KG1 (cell line): ENCODE data around the gene LYPD6B.

Experiments used
- DNase-seq: peaks from one replicate; lab custom pipeline; 2025; lab: John Stamatoyannopoulos, UW

The LYPD6B gene

DNA sequence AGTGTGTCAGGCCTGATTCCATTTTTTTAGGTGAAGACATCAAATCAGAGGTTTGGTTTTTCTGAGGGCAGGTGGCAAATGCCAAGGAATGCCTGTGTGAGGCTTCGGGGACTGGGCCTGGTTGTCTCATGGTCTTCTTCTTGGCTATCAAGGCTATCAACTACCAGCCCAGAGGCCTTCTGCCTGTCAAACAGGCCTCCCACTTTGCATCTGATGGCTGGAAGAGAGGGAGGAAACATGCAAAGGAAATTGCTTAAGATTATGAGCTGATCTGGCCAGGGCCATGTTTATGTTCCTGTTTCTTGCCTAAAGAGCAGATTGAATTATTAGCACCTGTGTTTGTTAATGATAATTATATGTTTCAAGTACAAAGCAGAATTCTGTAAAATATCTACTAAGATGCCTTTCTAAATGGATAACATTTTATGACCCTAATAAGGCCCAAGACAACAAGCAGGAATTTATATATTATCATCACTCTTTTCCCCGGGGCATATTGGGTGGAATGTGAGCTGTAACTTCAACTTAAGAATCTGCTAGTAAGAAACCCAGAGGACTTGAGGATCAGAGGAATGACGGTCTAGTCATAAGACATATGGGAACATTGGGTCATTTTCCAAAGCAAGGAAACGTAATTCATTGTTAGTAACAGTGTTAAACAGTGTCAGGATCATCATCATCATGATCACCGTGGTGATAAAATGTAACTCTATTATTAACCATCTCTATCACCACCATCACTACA, 123.2 kb downstream of the LYPD6B start:
- no peak for DNase-seq

DNA sequence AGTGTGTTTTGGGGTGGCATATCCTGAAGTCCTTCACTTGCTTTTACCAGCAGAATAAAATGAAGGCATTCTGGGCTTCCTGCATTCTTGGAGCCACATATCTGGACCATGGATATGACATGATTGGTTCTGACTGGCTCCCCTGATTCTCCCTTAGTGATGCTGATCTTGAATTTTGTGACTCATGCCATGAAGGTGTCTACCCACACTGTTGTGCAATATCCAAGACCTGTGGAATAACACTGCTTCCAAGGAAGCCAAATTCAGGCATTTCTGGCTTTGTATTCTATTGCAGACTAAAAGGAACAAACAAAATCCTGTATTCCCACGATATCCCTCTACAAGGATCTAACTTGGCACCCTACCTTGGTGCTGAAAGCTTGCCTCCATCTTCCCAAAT, 125.8 kb downstream of the LYPD6B start:
- no peak for DNase-seq

DNA sequence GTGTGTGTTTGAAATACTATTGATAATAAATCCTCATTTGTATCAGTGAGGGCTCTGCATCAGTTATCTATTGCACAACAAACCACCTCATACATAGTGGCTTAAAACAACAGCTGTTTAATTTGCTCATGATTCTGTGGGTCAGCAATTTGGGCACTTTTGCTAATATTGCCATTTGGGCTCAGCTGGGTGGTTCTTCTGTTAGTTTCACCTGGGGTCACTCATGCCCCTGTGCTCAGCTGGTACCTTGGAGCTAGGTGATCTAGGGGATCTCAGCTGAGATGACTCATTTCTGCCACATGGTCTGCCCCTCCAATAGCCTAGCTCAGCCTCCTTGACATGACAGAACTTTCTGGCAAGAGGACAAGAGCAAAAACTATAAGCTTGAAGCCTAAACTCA, 126.3 kb downstream of the LYPD6B start:
- DNase-seq = no peak

DNA sequence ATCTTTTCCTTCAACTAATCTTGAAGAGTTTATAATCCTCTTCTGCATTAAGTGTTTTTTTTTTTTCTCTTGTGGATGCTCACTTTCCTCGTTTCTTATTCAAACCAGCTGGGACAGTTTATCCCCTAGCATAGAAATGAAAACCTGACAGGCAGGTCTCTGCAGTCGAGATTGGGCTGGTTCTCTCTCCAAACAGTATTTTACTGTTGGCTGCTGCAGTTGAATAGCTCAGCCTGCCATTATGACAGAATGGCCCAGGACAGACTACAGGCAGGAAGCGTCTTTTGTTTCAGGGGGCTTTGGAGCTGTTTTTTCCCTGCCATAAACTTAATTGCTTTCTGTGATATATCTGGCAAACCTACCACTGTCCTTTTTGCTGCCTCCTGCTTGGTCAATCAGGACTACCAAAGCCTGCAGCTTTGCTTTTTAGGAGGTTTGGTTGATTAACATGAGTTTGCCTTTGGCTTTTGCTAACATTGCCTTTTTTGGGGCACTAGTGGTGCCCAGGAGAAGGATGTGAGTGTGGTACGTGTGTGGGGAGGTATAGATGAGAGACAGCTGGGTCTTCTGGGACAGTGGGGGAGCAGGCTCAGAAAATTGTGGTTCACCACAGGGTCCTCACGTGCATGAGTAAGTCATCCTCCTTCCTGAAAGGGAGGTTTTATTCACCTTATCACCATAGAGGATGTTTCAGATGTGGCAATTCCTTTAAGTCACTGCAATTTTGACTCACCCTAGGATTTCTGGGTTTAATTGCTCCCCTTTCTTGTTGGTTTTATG, 128.7 kb downstream of the LYPD6B start:
- no peak for DNase-seq

DNA sequence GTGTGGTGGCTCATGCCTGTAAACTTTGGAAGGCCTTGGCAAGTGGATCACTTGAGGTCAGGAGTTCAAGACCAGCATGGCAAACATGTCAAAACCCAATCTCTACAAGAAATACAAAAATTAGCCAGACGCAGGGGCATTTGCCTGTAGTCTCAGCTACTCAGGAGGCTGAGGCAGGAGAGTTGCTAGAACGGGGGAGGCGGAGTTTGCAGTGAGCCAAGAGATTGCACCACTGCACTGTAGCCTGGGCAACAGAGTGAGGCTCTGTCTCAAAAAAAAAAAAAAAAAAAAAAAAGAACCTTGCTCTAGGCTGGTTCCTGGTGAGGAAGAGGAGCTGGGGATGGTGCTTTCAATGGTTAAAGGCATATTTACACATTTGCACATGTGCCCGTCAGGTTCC, 129.4 kb downstream of the LYPD6B start:
- no peak for DNase-seq

DNA sequence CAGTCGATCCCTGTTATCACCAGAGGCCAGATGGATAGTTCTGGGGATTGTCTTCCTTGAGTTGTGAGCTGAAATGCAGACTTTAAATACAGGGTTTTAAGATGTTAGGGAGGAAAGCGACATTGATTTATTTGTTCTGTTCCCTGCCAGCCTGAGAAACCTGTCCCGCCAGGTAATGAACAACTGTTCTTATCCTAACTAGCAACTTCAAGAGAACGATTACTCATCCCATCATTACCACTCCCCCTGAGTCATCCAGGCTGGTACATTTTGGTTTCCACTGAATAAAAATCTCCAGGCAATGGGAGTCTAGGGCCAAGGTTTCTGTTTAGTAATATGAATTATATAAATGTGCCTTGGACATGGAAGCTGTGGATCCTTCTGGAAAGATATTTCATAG, 131.2 kb downstream of the LYPD6B start:
- no peak for DNase-seq

DNA sequence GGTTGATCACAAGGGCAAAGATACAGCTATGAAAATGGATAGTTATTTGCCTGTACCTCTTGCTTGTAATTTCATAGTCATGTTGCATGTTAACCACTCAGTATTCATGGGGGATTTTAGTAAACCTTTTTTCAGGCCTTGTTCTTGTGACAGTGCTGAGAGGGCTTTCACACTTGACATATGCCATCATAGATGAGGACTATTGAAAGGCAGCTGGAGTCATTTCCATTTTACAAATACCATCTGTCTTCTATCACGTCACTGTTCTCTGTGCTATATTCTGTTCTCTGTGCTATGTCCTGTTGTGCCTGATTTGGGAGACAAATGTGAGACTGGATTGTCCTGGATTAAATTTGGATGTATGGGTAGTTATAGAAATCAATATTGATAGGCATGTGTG, 131.7 kb downstream of the LYPD6B start:
- DNase-seq = no peak

DNA sequence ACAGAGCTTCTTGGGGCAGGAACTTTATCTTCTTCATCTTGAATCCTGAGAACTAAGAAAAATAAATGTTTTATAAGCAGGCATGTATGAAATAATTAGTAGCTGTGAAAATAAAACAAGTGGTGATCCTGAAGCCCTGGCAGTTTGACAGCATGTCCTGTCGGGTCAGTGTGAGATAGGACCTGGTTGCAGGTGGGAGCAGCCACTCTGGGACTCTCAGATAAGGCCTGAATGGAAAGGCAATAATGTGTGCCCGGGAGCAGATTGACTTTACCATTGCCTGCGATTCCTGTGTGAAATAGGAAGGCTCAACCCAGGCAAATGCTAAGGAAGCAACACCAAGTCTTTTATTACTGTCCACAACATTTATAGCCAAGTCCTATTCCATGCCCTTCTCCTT, 132.4 kb downstream of the LYPD6B start:
- no peak for DNase-seq

DNA sequence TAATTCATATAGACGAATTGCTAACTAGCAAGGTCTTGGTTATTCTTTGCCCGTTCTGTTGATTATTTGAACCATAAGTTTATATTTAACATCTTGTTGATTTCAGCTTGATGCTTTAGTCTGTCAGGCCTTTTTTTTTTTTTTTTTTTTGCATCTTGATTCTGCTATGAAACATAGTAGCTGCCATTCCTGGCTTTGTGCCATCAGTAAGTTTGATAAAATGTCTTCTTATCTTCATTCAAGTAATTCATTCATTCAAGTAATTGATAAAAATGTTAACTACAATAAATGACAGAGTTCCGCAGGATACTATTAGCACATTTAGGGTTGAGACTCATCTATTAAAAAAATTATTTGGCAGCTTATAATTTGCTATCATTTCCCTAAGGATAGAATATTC, 134.7 kb downstream of the LYPD6B start:
- DNase-seq = no peak

DNA sequence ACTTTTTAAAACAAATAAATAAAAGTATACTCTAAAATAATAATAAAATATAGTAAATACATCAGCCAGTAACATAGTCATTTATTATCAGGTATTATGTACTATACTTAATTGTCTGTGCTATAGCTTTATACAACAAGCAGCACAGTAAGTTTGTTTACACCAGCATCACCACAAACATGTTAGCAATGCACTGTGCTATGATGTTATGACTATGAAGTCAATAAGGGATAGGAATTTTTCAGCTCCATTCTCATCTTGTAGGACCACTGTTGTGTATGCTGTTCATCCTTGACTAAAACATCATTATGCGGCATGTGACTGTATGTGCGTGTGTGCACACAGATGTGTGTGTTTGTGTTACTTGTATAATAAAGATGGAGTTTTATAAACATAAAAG, 137.5 kb downstream of the LYPD6B start:
- no peak for DNase-seq

DNA sequence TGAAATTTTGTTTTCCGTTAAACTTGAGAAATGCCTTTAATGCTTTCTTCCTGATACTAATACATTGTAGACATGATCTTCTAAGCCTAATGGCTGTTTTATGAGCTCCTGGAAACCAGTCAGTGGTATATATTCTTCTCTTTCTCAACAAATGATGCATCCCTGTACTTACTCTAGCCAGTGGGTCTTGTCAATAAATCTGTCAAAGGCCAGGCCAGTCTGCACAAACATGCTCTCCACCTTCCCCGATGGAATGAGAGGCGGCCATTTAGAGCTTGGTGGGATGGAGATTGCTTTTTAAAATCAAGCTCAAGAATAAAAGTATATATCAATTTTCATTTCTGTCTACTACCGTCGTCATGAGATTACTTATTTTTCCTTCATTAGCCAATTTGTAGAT, 140.1 kb downstream of the LYPD6B start:
- DNase-seq = no peak

DNA sequence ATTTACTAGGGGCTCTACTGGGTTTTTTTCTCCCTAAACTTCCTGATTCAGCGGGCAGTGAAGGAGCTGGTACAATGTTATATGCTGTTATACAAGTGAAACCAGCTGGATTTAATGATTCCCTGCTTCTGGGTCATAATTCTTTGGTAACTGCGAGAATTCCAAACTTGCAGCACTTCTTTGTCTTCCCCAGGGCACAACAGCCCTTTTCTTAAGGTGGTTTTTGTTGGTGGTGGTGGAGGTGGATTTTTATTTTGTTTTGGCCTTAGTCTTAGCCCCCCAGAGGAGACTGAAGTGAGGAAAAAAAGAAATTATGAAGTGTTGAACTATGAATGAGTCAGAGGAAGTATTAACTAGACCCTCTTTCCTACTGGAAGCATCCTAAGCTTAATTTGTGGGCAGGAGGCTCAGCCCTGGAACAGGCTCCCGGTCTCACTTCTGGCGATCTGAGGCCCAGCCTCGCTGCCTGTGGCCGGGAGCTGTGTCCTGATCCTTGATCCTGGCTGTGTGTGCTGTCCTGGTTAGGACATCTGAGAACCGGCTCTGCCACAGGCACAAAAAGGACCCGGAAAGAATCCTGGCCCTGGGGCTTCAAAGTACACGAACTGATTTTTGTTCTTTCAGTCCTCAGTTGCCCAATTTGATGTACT, 141.9 kb downstream of the LYPD6B start:
- DNase-seq = no peak

DNA sequence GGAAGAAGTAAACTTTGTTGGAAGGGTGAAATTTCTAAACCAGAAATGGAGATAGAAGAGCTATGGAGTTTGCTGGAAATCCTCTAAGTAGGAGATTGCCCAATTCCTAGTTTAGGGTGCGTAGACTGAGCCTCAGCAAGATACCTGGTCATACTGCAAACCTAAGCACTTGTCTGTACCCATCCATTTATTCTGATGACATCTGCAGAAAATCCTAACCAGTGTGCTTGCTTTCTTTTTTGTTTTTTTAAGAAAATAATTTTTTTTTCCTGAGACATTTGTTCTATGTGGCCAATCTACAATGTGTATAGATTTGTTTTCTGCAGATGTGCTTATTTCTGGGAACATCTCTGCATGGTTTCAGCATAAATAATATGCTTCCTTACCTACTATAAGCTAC, 144.7 kb downstream of the LYPD6B start:
- no peak for DNase-seq

DNA sequence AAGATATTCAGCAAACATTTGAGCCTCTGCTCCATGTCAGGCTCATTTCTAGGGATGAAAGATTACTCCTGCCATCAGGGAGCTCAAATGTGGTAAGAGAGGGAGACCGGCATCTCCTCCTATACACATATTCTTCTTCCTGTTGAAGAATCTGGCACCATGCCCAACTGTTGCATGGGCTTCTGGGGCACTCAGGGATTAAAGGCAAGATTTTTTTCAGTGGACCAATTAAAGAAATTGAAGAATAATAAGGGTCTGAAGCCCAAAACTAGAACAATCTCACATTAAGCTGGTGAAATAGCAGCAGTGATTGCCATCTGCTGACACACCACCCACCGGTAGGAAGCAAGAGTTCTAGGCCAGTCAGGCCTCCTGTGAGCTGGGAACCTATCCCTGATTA, 146.5 kb downstream of the LYPD6B start:
- DNase-seq = no peak

DNA sequence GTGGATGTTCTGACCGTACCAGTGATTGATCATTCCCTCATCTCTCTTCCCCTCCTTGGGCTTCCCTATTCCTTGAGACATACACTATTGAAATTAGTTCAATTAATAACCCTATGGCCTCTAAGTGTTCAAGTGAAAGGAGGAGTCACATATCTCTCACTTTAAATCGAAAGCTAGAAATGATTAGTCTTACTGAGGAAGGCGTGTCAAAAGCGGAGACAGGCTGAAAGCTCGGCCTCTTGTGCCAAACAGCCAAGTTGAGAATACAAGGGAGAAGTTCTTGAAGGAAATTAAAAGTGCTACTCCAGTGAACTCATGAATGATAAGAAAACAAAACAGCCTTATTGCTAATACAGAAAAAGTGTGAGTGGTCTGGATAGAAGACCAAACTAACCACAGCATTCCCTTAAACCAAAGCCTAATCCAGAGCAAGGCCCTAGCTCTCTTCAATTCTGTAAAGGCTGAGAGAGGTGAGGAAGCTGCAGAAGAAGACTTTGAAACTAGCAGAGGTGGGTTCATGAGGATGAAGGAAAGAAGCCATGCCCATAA, 147.5 kb downstream of the LYPD6B start:
- DNase-seq = no peak

DNA sequence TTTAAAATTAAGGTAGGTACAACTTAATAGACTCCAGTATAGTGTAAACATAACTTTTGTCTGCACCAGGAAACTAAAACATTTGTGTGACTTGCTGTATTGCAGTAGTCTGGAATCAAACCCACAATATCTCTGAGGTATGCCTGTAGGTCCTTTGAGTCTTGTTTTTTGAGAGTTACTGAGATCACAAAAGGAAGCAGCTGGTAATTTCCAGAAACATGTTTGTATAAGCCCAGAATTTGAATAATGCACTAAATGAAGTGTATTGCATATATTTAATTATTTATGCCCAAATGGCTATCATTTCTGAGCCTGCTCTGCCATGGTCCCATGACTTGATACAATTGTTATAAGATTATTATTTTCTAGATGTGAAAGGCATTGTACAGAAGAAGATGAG, 148.6 kb downstream of the LYPD6B start:
- no peak for DNase-seq

DNA sequence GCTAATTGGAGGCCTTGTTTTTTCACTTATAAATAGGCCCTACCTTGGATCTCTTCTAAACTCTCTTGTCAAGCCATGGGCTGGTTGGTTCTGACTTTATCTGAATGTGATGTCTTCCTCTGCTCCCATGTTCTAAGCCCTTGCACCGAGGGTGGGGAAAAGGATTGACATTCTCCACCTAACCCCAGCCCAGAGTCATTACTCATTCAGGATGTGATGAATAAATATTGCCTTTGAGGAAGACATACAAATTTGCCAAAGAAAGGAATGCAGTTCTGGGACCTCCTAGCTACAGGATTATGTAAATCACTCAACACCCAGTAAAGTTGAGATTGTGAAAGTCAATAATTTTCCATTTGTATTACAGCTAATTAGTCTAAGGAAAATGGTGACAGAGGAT, 149.8 kb downstream of the LYPD6B start:
- no peak for DNase-seq

DNA sequence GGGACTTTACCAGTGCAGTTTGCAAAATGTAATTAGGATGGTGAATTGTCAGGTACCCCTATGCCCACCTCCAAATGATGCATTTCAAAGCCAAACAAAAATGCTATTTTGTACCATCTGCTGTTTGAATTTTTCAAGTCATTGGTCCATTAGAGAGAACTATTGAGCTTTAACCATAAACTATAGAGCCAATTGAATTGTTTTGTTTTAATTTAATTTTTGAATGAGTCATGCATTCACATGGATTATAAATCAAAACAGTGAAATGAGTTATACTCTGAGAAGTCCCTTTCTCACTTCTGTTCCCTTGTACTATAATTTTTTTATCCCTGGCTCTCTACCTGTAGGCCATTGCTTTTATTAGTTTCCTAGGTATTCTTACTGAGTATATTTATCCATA, 151.3 kb downstream of the LYPD6B start:
- no peak for DNase-seq

DNA sequence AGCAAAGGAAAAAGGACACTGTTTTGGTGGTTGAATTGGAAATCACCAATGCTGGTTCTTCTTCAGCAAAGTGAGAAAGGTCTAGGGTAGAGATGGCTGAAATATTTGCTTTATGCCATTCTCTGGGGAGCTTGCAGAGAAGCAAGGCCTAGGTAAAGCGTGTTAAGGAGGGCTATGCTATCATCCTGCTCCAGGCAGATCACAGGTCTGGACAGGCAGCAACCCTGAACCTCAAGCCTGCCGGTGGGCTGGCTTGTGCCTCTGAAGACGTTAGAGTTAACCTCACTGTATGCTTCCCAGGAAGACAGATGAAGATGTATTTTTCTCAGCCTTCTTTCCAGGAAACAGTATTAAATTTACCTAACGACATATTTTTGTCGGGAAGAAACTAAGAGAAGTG, 153.4 kb downstream of the LYPD6B start:
- no peak for DNase-seq

DNA sequence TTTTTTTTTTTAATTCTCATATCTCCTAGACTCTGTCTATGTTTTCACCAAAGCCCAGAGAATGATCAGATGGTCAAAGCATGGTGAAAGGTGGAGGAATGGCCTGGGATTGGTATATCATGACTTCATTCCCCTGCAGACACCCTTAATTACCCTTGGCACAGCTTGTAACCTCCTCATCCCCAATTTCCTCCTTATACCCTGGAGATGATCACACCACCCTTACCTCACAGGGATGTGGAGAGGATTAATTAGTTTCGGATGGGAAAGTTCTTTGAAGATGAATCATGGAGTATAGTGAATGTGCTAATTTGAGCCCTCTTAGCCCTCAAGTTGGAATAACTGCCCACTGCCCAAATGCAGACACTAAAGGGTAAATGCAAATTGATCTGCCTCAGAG, 153.9 kb downstream of the LYPD6B start:
- no peak for DNase-seq

DNA sequence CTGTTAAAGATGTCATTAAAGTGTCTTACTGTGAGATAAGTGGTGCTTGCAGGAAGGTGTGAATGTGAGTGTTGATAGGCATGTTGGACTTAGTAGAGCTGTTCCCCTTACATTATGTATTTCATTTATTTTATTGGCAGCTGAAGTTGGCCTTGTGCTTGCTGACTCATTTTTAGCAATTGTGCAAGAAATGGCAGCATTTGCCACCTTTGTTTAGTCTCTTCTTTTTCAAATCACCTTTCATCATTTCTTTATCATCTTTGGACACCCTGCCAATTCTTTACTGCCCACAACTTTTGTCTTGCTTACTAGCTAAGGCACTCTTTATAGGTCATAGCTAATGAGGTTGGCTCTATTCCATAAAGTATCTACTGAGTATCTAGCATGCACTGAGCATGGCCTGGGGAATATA, 161.6 kb downstream of the LYPD6B start:
- DNase-seq = no peak

DNA sequence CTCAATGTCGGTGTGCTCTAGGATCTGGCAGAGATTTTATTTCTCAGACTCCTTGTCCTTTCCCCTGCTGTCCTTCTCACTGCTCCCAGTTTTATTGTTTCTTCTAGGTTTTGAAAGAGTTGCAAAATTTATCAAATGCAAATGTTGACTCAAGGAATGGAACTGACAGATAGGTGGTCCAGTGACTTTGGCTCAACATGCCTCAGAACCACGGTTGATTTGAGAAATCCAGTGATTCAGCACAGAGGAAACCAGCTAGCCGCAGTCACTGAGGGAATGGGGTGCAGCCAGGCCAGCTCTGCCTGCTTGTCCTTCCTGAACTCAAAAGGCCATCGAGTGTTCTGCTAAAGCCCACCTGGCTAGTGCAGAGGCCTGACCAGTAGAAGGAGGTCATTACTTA, 166.2 kb downstream of the LYPD6B start:
- DNase-seq = no peak

DNA sequence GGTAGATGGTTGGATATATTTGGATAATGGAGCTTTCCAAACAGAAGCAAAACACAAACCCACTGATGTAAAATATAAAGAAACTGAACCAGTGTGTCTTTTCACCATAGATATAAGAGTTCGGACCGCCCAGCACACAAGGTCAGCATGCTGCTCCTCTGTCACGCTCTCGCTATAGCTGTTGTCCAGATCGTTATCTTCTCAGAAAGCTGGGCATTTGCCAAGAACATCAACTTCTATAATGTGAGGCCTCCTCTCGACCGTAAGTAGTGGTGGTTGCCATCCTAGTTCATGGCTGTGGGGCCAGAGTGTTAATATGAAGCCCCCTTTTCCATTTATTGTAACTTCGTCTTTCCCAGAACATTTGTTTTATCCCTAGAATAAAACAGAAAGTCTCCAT, 166.6 kb downstream of the LYPD6B start:
- DNase-seq = no peak
